Nephron progenitor cell (in vitro differentiated cells): ENCODE results near the gene IFI44L.

Experiments
- DNase-seq: peaks from one replicate; pipeline ENCODE4 v3.0.0; 2021
- H3K27ac Mint-ChIP-seq: 2 replicates; pipeline ENCODE4 v1.8.0; 2021; ENCODE audit warnings: mild to moderate bottlenecking, moderate library complexity, mixed read lengths
- H3K27me3 Mint-ChIP-seq: 2 replicates; pipeline ENCODE4 v1.8.0; 2021; ENCODE audit warnings: mild to moderate bottlenecking, low read depth, mixed read lengths; ENCODE audit not compliant: poor library complexity
- H3K36me3 Mint-ChIP-seq: 2 replicates; pipeline ENCODE4 v1.8.0; 2021; ENCODE audit warnings: low read depth, mixed read lengths
- H3K4me1 Mint-ChIP-seq: 2 replicates; pipeline ENCODE4 v1.8.0; 2021; ENCODE audit warnings: mixed read lengths
- H3K4me3 Mint-ChIP-seq: 2 replicates; pipeline ENCODE4 v1.8.0; 2021; ENCODE audit warnings: mild to moderate bottlenecking, moderate library complexity, mixed read lengths
- H3K9me3 Mint-ChIP-seq: 2 replicates; pipeline ENCODE4 v1.8.0; 2021; ENCODE audit warnings: mild to moderate bottlenecking, moderate library complexity, mixed read lengths
- CTCF ChIP-seq: fragments of 200-600 bp; sonication (generic); IDR thresholded peaks from 2 replicates; pipeline ENCODE4 v1.5.0; 2021; ENCODE audit warnings: antibody characterized with exemption

IFI44L gene

GRCh38 chr1:78688697-78689096 lies 68.4 kb downstream of the IFI44L start:
- H3K27me3 Mint-ChIP-seq, result no peaks in the 10 kb centered on the region
- no peak for DNase-seq
- H3K27ac Mint-ChIP-seq, result no peak overlapping the region
- TF ChIP-seq CTCF, result no peak
- H3K9me3 Mint-ChIP-seq, result no peaks in the 10 kb centered on the region
- no peaks in the 10 kb centered on the region for H3K4me1 Mint-ChIP-seq
- no peak overlapping the region for H3K4me3 Mint-ChIP-seq
- no peaks in the 10 kb centered on the region for H3K36me3 Mint-ChIP-seq

- Mint-ChIP-seq H3K4me1 (no peaks in the 10 kb centered on the region), H3K4me3 (no peak overlapping the region), H3K27ac (no peak overlapping the region), H3K27me3 (no peaks in the 10 kb centered on the region), H3K9me3 (no peaks in the 10 kb centered on the region), H3K36me3 (no peaks in the 10 kb centered on the region)
- no peak for DNase-seq
- no peak for TF ChIP-seq CTCF
Observed at GRCh38 chr1:78690516-78690915, 70.3 kb downstream of the IFI44L start.

- no peak for DNase-seq
- H3K36me3 Mint-ChIP-seq, result no peaks in the 10 kb centered on the region
- no peak for TF ChIP-seq CTCF
- no peaks in the 10 kb centered on the region for H3K9me3 Mint-ChIP-seq
- H3K4me3 Mint-ChIP-seq, result no peak overlapping the region
- H3K27me3 Mint-ChIP-seq, result no peaks in the 10 kb centered on the region
- no peak overlapping the region for H3K27ac Mint-ChIP-seq
- H3K4me1 Mint-ChIP-seq, result no peaks in the 10 kb centered on the region
Observed at GRCh38 chr1:78691995-78692747, 71.9 kb downstream of the IFI44L start.
